SK-N-SH treated with all-trans-retinoic acid at 6 μM for 48 hours (cell line): Measurements from ENCODE around the gene SLC8B1.

Experiments
- ARNTL ChIP-seq: fragments of 450-650 bp; formaldehyde crosslinking; IDR thresholded peaks from 2 replicates; pipeline ENCODE4 v1.5.0; 2020; ENCODE audit warnings: low read depth, mild to moderate bottlenecking, moderate library complexity, borderline replicate concordance
- CSDC2 ChIP-seq: fragments of 250-450 bp; sonication (Bioruptor Pico); IDR thresholded peaks from 2 replicates; pipeline ENCODE4 v1.5.0; 2020; ENCODE audit warnings: mild to moderate bottlenecking, moderate library complexity
- GLIS3 ChIP-seq: fragments of 250-450 bp; sonication (Bioruptor Pico); IDR thresholded peaks from 2 replicates; pipeline ENCODE4 v1.5.0; 2020; ENCODE audit warnings: mild to moderate bottlenecking, moderate library complexity
- PPARA ChIP-seq: fragments of 250-450 bp; sonication (Bioruptor Pico); IDR thresholded peaks from 2 replicates; pipeline ENCODE4 v1.5.0; 2020; ENCODE audit warnings: mild to moderate bottlenecking, borderline replicate concordance
- RARB ChIP-seq: fragments of 250-450 bp; sonication (Bioruptor Pico); IDR thresholded peaks from 2 replicates; pipeline ENCODE4 v1.8.0; 2021; ENCODE audit warnings: mild to moderate bottlenecking, moderate library complexity
- TCF4 ChIP-seq: fragments of 250-450 bp; sonication (Bioruptor Pico); IDR thresholded peaks from 2 replicates; pipeline ENCODE4 v1.8.0; 2021; ENCODE audit warnings: mild to moderate bottlenecking, moderate library complexity, borderline replicate concordance
- ZFP3 ChIP-seq: fragments of 250-450 bp; sonication (Bioruptor Pico); IDR thresholded peaks from 2 replicates; pipeline ENCODE4 v1.5.0; 2020; ENCODE audit warnings: mild to moderate bottlenecking, moderate library complexity
- ZFP30 ChIP-seq: fragments of 450-650 bp; formaldehyde crosslinking; IDR thresholded peaks from 2 replicates; pipeline ENCODE4 v1.5.0; 2022; ENCODE audit warnings: mild to moderate bottlenecking, moderate library complexity
- ZNF565 ChIP-seq: fragments of 450-650 bp; formaldehyde crosslinking; conservative IDR thresholded peaks from 2 replicates; pipeline ENCODE4 v1.5.0; 2020; ENCODE audit warnings: low read depth, mild to moderate bottlenecking, moderate library complexity
- ZNF70 ChIP-seq: fragments of 450-650 bp; formaldehyde crosslinking; IDR thresholded peaks from 2 replicates; pipeline ENCODE4 v1.5.0; 2020; ENCODE audit warnings: mild to moderate bottlenecking, moderate library complexity
- TF ChIP-seq, protein P1 (sequence below): fragments of 250-450 bp; sonication (Bioruptor Pico); IDR thresholded peaks from 2 replicates; pipeline ENCODE4 v1.8.0; 2020; ENCODE audit warnings: mild to moderate bottlenecking, moderate library complexity, borderline replicate concordance
- TF ChIP-seq, protein P2 (sequence below): fragments of 250-450 bp; sonication (Bioruptor Pico); IDR thresholded peaks from 2 replicates; pipeline ENCODE4 v1.5.0; 2020; ENCODE audit warnings: mild to moderate bottlenecking, moderate library complexity
- TF ChIP-seq, protein P3 (sequence below): fragments of 250-450 bp; sonication (Bioruptor Pico); IDR thresholded peaks from 2 replicates; pipeline ENCODE4 v1.8.0; 2021; ENCODE audit warnings: low read depth, mild to moderate bottlenecking, moderate library complexity, borderline replicate concordance

DNA sequence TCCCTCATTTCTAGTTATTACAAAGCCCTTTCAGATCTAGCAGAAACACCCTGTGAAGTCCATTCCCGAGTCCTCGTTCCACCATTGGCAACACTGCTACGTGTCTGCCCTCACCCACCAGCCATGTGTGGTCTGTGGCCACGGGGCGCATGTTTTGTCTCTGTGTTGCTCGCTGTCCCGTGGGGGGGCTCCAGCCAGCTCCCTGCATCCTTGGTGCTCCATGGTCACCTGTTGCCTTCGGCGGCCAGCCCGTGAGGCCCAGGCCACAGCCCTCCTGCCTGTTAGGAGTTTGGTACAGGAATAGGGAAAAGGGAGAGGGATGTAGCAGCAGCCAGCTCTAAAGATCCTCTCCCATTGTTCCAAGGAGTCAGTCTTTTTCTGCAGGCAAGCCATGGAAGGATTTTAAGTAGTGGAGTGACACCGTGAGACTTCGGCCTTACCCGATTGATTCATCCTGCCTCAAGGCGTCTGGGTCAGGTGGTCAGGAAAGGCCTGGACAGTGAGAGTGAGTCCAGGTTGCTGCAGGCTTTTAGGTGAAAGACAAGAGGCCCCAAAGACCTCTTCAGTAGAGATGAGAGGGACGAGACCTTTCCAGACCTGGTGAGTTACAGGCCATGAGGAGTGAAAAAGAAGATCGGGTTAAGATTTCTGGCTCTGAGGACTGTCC is 83.4 kb downstream of the SLC8B1 start:
- TF ChIP-seq, protein P1, sequence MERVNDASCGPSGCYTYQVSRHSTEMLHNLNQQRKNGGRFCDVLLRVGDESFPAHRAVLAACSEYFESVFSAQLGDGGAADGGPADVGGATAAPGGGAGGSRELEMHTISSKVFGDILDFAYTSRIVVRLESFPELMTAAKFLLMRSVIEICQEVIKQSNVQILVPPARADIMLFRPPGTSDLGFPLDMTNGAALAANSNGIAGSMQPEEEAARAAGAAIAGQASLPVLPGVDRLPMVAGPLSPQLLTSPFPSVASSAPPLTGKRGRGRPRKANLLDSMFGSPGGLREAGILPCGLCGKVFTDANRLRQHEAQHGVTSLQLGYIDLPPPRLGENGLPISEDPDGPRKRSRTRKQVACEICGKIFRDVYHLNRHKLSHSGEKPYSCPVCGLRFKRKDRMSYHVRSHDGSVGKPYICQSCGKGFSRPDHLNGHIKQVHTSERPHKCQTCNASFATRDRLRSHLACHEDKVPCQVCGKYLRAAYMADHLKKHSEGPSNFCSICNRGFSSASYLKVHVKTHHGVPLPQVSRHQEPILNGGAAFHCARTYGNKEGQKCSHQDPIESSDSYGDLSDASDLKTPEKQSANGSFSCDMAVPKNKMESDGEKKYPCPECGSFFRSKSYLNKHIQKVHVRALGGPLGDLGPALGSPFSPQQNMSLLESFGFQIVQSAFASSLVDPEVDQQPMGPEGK, result no peak
- TF ChIP-seq ARNTL (CRISPR knock-in tag), result no peak
- TF ChIP-seq, protein P2, sequence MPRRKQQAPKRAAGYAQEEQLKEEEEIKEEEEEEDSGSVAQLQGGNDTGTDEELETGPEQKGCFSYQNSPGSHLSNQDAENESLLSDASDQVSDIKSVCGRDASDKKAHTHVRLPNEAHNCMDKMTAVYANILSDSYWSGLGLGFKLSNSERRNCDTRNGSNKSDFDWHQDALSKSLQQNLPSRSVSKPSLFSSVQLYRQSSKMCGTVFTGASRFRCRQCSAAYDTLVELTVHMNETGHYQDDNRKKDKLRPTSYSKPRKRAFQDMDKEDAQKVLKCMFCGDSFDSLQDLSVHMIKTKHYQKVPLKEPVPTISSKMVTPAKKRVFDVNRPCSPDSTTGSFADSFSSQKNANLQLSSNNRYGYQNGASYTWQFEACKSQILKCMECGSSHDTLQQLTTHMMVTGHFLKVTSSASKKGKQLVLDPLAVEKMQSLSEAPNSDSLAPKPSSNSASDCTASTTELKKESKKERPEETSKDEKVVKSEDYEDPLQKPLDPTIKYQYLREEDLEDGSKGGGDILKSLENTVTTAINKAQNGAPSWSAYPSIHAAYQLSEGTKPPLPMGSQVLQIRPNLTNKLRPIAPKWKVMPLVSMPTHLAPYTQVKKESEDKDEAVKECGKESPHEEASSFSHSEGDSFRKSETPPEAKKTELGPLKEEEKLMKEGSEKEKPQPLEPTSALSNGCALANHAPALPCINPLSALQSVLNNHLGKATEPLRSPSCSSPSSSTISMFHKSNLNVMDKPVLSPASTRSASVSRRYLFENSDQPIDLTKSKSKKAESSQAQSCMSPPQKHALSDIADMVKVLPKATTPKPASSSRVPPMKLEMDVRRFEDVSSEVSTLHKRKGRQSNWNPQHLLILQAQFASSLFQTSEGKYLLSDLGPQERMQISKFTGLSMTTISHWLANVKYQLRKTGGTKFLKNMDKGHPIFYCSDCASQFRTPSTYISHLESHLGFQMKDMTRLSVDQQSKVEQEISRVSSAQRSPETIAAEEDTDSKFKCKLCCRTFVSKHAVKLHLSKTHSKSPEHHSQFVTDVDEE (CRISPR knock-in tag), result no peak
- no peak for TF ChIP-seq ZNF70 (CRISPR knock-in tag)
- no peak for TF ChIP-seq CSDC2 (CRISPR knock-in tag)
- TF ChIP-seq, protein P3, sequence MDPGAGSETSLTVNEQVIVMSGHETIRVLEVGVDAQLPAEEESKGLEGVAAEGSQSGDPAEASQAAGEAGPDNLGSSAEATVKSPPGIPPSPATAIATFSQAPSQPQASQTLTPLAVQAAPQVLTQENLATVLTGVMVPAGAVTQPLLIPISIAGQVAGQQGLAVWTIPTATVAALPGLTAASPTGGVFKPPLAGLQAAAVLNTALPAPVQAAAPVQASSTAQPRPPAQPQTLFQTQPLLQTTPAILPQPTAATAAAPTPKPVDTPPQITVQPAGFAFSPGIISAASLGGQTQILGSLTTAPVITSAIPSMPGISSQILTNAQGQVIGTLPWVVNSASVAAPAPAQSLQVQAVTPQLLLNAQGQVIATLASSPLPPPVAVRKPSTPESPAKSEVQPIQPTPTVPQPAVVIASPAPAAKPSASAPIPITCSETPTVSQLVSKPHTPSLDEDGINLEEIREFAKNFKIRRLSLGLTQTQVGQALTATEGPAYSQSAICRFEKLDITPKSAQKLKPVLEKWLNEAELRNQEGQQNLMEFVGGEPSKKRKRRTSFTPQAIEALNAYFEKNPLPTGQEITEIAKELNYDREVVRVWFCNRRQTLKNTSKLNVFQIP (CRISPR knock-in tag), result no peak
- no peak for TF ChIP-seq ZFP3 (CRISPR knock-in tag)
- TF ChIP-seq TCF4 (CRISPR knock-in tag), result no peak
- no peak for TF ChIP-seq ZFP30 (CRISPR knock-in tag)
- TF ChIP-seq GLIS3 (CRISPR knock-in tag), result no peak
- TF ChIP-seq RARB, result no peak
- TF ChIP-seq PPARA, result no peak
- no peak for TF ChIP-seq ZNF565 (CRISPR knock-in tag)
